HG02852 (cell line): ENCODE data around the gene SELL.
"Not testable (repeated sequence)": the region's sequence is repeated elsewhere in the genome, so short reads cannot be mapped to it uniquely, and the experiment has no call there.

Source experiments
- ATAC-seq: cut with Tn5 transposase; IDR thresholded peaks from one replicate; pipeline ENCODE4 v1.9.1; 2021; ENCODE audit warnings: mild to moderate bottlenecking, moderate library complexity; ENCODE audit not compliant: unreplicated experiment

The SELL gene

DNA sequence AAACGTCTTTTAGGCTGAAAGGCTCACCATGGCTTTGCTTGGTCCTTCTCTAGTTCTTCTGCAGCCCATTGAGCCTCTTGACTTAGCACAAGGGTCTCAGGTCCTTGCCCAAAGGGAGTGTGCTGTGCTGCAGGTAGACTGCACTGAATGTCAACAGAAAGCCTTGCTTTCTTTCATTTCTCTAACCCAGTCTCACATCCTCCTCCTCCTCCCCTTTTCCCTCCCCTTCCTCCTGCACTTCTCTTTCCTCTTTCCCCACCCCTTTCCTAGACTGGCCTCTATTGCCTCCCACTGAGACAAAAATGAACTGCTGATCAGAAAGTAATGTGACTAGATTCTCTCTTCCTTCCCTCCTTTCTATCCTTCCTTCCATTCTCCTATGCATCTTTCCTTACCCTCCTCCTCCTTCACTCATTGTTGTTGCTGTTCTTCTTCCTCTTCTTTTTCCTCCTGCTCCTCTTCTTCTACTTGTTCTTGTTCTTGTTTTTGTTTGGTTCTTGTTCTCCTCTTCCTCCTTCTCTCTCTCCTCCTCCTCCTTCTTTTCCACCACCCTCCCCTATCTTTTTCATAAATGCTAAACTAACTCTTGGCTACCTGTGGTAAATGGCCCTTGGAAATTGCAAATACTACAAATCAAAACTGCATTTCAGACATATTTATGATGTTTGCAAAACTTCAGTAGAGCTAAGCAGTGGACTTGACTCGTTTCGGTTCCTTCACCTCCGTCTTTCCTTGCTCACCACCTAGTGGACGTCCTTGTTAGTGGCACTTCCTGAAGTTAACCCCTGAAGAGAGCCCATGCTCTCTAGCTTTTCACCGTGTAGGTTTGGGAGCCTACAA, at the start of gene SELL:
Gene SELL, minus strand, starts transcription at position 152 of the 840 bp plus-strand sequence. Its CDS starts 122 bp downstream, at position 30.
- peak; percentile 74 for ATAC-seq

DNA sequence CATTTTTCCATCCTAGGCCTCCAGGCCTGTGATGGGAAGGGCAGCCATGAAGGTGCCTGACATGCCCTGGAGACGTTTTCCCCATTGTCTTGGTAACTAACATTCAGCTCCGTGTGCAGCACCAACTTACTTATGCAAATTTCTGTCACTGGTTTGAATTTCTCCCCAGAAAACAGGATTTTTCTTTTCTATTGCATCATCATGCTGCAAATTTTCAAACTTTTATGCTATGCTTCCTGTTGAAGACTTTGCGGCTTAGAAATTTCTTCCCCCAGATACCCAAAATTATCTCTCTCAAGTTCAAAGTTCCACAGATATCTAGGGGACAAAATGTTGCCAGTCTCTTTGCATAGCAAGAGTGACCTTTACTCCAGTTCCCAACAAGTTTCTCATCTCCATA, 47.6 kb upstream of the SELL start:
- no peak for ATAC-seq

DNA sequence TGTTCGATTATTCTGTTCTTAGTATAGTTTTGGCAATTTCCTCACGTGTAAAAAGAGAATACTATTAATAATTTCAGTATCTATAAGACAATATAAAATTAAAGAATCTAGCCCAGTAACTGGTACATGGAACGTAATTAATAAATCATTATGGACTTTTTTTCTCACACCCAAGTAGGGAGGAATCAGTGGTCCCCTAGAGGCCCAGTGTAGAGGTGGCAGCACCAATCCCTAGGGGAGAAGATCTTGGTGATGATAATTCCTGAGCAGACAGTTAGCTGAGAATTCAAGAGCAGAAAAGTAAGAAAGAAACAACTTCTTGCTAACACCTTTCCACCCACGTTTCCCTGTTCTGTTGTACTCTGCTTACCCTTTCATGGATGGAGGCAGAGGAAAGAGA, 42.1 kb upstream of the SELL start:
- no peak for ATAC-seq

DNA sequence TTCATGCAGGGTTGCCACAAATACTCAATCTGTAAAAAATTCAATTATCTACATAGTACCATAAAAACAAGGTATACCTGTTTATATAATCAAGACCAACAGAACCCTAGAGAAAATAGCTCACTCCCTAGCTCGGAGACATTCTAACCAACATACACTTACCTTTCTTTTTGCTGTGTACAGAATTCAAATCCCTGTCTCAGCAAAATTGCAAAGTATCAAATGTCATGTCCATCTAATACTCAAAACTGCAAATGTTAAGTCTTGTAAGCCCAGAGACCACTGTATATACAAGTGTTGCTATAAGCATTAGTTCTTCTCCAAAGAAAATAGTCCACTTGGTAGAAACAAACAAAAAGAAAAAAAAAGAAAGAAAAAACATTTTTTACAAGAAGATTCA, 38.6 kb upstream of the SELL start:
- no peak for ATAC-seq

DNA sequence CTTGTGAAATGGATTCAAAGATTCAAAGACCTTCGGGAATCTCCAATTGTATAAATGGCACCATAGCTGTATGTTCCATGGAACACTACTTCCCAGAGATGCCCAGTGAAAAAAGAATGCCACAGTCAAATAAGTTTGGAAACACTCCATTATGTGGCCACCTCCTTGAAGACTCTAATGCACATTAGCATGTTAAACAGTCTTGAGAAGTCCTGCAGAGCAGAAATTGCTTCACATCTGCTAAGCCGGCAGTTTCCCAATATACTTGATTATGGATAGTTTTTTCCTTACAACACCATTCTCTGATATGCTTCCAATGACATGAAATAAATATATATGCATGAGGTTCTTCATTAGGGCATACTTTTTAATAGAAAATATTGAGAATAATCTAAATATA, 35.1 kb upstream of the SELL start:
- no peak for ATAC-seq

DNA sequence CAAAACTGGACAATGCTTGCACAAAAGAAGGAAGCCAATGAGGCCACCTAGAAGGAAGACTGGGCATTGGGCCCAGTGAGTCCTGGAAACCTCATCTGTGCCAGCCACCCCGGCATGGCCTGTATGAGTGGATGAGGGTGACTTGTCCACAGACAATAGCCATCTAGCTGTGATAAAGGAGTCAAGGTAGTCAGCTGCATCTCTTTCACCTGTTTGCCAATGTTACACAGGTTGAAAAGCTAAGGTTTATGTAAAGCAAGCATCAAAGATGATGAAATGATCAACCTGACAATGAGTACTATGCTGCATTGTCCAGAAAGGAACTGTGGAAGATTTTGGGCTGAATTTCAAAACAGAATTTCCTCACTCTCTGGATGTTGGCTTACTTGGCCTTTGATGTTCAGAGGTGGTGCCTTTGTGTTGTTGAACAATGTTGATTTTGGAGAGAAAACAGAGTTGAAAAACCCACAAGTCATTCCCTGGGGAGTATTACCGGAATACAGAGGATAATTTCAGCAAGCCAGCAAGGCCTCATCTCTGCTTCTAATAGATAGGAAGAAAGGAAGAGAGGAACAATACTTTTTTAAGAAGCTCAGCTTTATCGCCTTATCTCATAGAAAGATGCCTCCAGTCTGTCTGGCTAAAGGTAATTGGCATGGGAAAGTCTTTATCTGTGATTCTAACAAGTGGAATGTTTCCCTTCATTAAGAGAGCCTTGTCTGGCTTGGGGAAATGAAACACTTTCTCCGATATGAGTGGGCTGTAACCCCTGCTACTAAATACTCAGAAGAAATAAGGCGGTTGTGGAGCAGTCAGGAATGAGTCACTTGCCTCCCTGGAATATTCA, 33.8 kb upstream of the SELL start:
- no peak for ATAC-seq

DNA sequence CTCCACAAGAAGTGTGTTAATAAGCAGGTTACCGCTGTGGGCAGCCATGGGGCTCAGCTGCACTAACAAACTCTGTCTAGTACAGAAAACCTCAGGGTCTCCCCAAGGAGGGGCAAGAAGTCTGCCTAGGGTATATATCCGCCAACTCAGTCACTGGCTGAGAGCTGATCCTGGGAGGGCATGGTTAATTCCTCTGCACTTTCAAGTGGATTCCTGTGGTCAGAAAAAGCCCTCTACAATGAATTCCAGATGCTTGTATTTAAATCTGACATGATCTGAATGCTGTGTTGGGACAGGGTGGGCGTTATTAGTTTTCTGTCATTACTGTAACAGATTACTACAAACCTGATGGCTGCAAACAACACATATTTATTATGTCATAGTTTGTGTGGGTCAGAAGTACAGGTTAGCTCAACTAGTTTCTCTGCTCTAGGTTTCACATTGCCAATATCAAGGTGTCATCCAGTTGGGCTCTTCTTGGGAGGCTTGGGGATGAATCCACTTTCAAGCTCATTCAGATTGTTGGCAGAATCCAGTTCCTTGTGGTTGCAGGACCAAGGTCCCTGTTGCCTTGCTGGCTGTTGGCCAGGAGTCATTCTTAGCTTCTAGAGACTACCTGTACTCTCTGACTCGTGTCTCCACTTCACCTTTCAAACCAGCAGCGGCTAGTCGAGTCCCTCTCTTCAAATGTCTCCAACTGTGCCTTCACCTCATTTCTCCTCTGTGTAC, 30.4 kb upstream of the SELL start:
- no peak for ATAC-seq

DNA sequence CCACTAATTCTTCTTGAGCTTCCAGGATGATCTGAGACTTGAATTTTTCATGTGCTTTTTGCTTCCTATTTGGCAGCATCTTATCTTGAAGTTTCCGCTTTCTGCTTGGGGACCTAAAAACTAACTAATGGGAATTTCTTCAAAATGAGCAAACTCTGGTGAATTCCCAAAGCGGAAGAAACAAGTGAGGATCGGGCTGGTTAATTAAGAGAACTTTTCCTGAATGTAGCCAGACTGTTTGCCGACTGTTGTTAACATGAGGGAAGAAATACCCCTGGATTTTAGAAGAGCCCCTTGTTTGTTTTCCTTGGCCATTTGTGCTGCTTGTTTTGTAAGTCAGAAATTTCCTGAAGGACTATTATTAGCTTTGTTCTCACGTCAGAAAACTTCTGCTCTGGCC, 28.6 kb upstream of the SELL start:
- ATAC-seq: no peak

DNA sequence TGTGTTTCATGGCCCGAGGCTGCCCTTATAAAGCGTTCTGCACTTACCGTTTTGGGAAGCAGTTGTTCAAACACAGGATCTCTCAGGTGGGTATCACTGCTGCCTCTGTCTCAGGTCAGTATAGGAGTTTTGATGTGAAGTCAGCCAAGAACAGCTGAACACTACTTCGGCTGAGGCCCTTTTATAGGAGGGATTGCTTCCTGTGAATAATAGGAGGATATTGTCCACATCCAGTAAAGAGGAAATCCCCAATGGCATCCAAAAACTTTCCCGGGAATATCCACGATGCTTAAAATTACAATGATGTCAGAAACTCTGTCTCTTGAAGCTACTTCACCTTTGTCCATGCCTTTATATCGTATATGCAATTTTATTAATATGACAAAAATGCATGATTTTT, 22.5 kb upstream of the SELL start, which contains the start of gene SELE:
Gene SELE, minus strand, starts transcription at position 156 of the 400 bp plus-strand sequence. CDS start 467 bp downstream, outside the sequence.
- ATAC-seq: no peak

DNA sequence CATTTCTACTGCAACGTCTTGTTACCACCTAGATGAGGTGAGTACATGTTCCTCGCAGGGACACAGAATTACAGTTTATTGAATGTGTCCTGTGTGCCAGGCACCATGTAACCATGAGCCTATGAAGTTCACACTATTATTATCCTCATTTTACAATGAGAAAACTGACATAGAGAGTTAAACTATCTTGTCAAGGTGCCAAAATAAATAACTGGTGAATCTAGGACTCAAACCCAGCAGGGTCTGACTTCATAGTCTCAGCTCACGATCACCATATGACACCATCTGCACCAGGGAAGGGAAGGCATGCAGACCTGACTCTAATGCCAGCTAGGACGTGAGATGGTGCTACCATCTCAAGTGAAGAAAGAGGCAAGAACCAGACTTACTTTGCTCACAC, 20.0 kb upstream of the SELL start:
- ATAC-seq: no peak

DNA sequence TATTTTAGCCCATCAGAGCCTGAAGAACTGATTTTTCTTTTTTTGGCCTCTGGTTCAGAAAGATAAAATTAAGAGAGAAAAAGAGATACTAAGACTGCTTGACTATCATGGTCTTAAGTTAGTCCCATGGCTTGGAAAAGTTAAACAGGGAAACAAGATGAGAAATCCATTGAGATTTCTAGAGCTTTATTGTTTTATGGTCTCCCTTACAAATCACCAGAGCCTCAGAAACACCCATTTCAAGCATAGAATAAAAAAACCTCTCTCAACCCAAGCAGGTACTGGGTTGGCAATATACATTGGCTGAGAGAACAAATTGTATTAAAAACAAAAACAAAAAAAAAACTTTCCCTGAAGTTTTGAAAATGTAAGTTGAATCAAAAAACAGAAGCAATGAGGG, 18.6 kb upstream of the SELL start:
- ATAC-seq: no peak

DNA sequence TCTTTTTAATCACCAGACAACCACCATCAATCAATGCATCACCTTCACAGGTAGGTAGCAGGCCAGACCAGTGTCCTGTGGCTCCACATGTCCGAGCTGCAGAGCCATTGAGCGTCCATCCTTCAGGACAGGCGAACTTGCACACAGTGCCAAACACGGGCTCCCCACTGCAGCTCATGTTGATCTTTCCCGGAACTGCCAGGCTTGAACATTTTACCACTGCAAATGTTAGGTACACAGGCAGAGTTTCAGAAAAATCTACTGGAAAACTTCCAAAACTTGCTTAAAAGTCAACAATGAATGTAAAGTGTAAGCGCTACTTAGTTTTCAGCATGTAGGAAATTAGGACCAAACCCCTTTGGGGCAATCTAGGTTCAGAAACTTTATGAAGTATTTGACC, 15.9 kb upstream of the SELL start:
- ATAC-seq: no peak

DNA sequence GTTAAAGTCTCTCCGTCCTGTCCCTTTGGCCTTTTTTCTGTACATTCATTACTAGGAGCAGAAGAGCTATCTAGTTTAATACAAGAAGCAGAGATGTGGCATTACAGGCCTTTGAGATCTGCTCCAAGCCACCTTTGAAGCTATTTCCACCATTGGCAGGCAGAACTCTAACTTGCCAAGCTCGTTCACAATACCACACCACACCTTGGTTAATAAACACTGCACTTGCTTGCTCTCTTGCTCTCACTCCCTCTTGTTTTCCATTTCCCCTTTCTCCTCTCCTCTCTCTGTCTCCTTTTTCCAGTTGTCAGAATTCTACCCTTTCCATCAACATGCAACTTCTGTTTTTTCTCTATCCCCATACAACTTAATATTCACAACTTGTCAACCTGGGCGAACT, 15.4 kb upstream of the SELL start:
- no peak for ATAC-seq

DNA sequence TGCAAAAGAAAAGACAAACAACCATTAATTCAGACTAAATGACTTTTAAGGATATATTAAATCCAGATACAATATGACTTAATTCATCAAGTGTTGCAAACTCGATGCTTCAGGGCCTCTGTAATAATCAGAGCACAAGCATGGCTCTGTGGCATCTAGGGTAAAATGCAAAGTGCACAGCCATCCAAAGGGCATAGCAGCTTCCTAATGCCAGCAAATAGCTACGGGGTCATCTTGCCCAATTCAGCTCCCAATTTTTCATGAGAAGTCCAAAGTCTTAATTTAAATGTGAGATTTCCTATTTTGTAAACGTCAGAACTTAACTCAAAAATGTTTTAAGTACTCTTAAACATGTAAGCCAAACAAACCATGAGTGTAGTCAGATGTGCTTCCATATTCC, 14.5 kb upstream of the SELL start:
- no peak for ATAC-seq

DNA sequence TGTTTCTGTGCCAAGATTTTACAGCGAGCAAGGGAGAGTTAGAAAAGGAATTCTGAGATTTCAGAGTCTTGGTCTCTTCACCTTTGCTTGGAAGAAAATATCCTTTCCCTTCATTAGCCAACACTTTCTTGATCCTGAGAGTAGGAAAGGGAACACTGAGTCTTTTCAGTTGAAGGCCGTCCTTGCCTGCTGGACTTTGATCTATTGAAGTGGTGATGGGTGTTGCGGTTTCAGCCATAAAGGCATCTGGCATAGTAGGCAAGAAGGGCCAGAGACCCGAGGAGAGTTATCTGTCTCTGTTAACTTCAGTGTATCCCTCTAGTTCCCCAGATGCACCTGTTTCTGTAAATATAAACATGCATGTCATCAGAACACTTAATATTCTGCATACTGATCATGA, 12.7 kb upstream of the SELL start:
- no peak for ATAC-seq

DNA sequence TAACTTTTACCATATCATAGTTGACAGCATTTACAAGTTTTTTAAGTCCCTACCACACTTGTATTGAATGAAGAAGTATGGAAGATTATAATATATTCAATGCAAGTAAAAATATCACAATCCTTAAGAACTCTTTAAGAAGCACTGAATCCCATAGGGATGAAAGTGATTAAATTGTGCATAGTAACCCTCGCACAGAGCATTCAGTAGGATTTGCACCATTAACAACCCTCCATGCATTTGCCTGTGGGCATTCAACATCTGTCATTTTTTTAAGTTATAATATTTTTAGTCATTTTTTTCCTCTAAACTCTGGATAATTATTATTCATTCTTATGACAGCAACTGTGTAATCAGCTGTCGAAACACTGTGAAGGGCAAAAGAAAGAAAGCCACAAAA, 12.3 kb upstream of the SELL start:
- no peak for ATAC-seq

DNA sequence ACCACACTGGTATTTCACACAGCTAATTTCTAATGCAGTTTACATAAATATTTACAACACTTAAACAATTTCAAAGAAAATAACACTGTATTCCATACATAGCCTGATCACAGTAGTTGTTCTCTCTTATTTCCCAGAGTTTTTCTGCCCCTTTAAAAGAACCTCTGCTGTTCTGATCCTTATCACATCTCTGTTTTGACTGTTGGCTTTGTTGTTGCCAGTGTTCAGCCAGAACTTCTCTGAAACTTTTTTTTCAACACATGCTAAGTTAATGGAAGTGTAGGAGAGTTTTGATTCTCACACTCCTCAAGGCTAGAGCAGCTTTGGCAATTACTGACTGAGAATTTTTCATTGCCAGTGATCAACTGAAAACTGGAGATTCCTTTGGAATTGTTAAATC, 11.4 kb upstream of the SELL start:
- ATAC-seq: no peak

DNA sequence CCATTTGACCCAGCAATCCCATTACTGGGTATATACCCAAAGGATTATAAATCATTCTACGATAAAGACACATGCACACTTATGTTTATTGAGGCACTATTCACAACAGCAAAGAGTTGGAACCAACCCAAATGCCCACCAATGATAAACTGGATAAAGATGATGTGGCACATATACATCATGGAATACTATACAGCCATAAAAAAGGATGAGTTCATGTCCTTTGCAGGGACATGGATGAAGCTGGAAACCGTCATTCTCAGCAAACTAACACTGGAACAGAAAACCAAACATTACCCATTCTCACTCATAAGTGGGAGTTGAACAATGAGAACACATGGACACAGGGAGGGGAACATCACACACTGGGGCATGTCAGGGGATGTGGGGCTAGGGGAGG, 3.7 kb upstream of the SELL start:
- not testable (repeated sequence) for ATAC-seq

DNA sequence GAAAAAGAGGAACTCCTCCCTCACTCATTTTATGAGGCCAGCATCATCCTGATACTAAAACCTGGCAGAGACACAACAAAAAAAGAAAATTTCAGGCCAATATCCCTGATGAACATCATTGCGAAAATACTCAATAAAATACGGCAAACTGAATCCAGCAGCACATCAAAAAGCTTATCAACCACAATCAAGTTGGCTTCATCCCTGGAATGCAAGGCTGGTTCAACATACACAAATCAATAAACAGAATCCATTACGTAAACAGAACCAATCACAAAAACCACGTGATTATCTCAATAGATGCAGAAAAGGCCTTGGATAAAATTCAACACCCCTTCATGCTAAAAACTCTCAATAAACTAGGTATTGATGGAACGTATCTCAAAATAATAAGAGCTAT, 1.7 kb upstream of the SELL start:
- not testable (repeated sequence) for ATAC-seq

DNA sequence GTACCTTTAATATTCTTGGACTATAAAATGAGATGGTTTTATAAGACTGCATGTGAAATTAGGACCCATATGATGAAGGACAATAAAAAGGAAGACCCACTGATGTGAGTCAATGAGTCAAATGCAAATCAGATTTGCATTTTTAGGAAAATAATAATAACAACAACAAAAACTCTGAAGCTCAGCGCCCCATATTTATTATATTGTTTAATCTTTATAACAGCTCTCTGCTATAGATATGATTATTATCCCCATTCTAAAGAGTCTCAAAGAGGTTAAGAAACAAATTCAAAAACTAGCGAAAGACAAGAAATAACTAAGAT, 850 bp upstream of the SELL start:
- ATAC-seq: no peak

DNA sequence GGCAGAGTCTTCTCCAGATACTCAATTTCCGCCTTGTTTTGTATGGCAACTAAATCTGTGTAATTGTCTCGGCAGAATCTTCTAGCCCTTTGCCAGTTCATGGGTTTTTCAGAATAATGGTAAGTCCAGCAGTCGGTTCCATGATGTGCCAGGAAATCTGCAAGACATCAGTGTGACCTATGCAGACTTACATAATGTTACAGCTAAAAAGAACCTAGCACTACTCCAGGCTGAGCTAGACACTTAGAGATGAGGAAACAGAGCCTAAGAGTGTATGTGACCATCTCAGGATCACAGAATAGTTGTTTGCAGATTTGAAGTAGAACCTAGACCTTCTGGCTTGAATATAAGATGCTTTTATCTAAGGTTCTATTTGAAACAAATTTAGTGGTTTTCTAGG, 2.8 kb downstream of the SELL start:
- no peak for ATAC-seq
